B cell (primary cell): Measurements from ENCODE around the gene PSMA6. TPM values are rescaled to one million over a fixed set of nuclear protein-coding genes. Genes with fewer than 3 reads are reported as not detected.
A peak's percentile ranks its signal among the peaks of the same experiment; 100 is the strongest.

ENCODE experiments used
- ATAC-seq: fragments of 200-7000 bp; cut with Tn5 transposase; one replicate; pipeline ENCODE4 v1.10.0; 2021; ENCODE audit warnings: low read depth, mild to moderate bottlenecking, moderate number of reproducible peaks, moderate library complexity
- CTCF ChIA-PET: fragments of 350-600 bp; sonication (Branson Sonifier 250); formaldehyde crosslinking; loops from one replicate; lab custom pipeline; 2021; ENCODE audit warnings: antibody characterized with exemption, inconsistent platforms; lab: Charles Lee
- POLR2A ChIA-PET: fragments of 350-600 bp; sonication (Branson Sonifier 250); formaldehyde crosslinking; loops from one replicate; lab custom pipeline; 2021; ENCODE audit warnings: antibody characterized with exemption; lab: Charles Lee
- DNase-seq: peaks from one replicate; pipeline ENCODE4 v3.0.0; 2013
- H2AFZ ChIP-seq: 2 replicates; pipeline ENCODE4 v1.6.1; 2012; ENCODE audit warnings: mild to moderate bottlenecking, low read depth, low read length; ENCODE audit not compliant: insufficient read depth, poor library complexity, severe bottlenecking
- H3K27ac ChIP-seq, 2 donors: 1 replicate in 1 of 2; 2 replicates in 1 of 2; pipeline ENCODE4 v1.5.1; 2012 to 2013; ENCODE audit warnings: low read length in 2 of 2, mild to moderate bottlenecking in 2 of 2, moderate library complexity in 1 of 2
- H3K27me3 ChIP-seq, 4 experiments: fragments of 200-600 bp in 1 of 4; sonication (generic) in 1 of 4; replicated peaks in 1 of 4; 1 replicate in 2 of 4; 2 replicates in 2 of 4; pipeline versions ENCODE4 v1.6.1 to v1.7.0; 2013 to 2016; ENCODE audit warnings: low read length in 3 of 4, mild to moderate bottlenecking in 2 of 4, mixed read lengths in 1 of 4, moderate library complexity in 1 of 4; ENCODE audit not compliant: insufficient read depth in 4 of 4, control insufficient read depth in 3 of 4; ENCODE audit errors: control extremely low read depth in 1 of 4
- H3K36me3 ChIP-seq, 2 experiments: replicated peaks in 1 of 2; 1 replicate in 1 of 2; 2 replicates in 1 of 2; pipeline versions ENCODE4 v1.6.1 to v1.7.1; 2013; ENCODE audit warnings: low read length in 1 of 2; ENCODE audit not compliant: insufficient read depth in 2 of 2, control insufficient read depth in 1 of 2; ENCODE audit errors: control extremely low read depth in 1 of 2, extremely low read depth in 1 of 2
- H3K4me1 ChIP-seq, 2 donors: fragments of 200-600 bp in 1 of 2; sonication (generic) in 1 of 2; 1 replicate in 1 of 2; 2 replicates in 1 of 2; pipeline versions ENCODE4 v1.5.1 to v1.6.1; 2013 to 2017; ENCODE audit warnings: low read length in 2 of 2; ENCODE audit not compliant: control insufficient read depth in 2 of 2, insufficient read depth in 2 of 2
- H3K4me2 ChIP-seq: replicated peaks from 2 replicates; pipeline ENCODE3; 2012; ENCODE audit warnings: mild to moderate bottlenecking, low read depth, low read length; ENCODE audit not compliant: poor library complexity, severe bottlenecking
- H3K4me3 ChIP-seq, 5 experiments: fragments of 200-600 bp in 1 of 5; sonication (generic) in 1 of 5; 1 replicate in 3 of 5; 2 replicates in 2 of 5; pipeline versions ENCODE4 v1.5.1 to v1.7.0; 2011 to 2016; ENCODE audit warnings: low read length in 4 of 5, mild to moderate bottlenecking in 4 of 5, low read depth in 2 of 5, control low read depth in 1 of 5, moderate library complexity in 1 of 5; ENCODE audit not compliant: insufficient read depth in 1 of 5; ENCODE audit errors: control extremely low read depth in 1 of 5, extremely low read depth in 1 of 5
- H3K79me2 ChIP-seq: fragments of 200-600 bp; sonication (generic); one replicate; pipeline ENCODE4 v1.6.0; 2016; ENCODE audit warnings: low read length; ENCODE audit not compliant: control insufficient read depth, insufficient read depth
- H3K9ac ChIP-seq: fragments of 200-600 bp; sonication (generic); 2 replicates; pipeline ENCODE4 v1.6.1; 2017; ENCODE audit warnings: mild to moderate bottlenecking, low read length, moderate library complexity
- H3K9me3 ChIP-seq, 3 donors: one replicate each; pipeline versions ENCODE4 v1.6.1 to v1.7.1; 2013; ENCODE audit warnings: low read length in 2 of 3; ENCODE audit not compliant: control insufficient read depth in 2 of 3, insufficient read depth in 1 of 3; ENCODE audit errors: control extremely low read depth in 1 of 3
- H4K20me1 ChIP-seq: 2 replicates; pipeline ENCODE4 v1.6.0; 2012; ENCODE audit warnings: mild to moderate bottlenecking, low read length; ENCODE audit not compliant: insufficient read depth, control insufficient read depth, poor library complexity, severe bottlenecking
- H3K27ac Mint-ChIP-seq: one replicate; pipeline ENCODE4 v1.8.0; 2021; ENCODE audit warnings: mixed read lengths
- H3K27me3 Mint-ChIP-seq: one replicate; pipeline ENCODE4 v1.8.0; 2021; ENCODE audit warnings: mixed read lengths
- H3K4me1 Mint-ChIP-seq: one replicate; pipeline ENCODE4 v1.8.0; 2021; ENCODE audit warnings: mixed read lengths
- H3K4me3 Mint-ChIP-seq: one replicate; pipeline ENCODE4 v1.8.0; 2021; ENCODE audit warnings: mixed read lengths
- H3K9me3 Mint-ChIP-seq: one replicate; pipeline ENCODE4 v1.8.0; 2022; ENCODE audit warnings: mixed read lengths; ENCODE audit not compliant: insufficient read depth
- CTCF ChIP-seq: fragments of 200-600 bp; IDR thresholded peaks from one replicate; pipeline ENCODE4 v1.8.0; 2022; ENCODE audit warnings: antibody characterized with exemption, mild to moderate bottlenecking
- EZH2 ChIP-seq: IDR thresholded peaks from 2 replicates; pipeline ENCODE4 v1.6.1; 2012; ENCODE audit warnings: borderline replicate concordance, low read depth, mild to moderate bottlenecking, moderate library complexity, low read length; ENCODE audit not compliant: insufficient read depth, poor library complexity, severe bottlenecking
- WGBS: methylation state at CpG from one replicate; pipeline ENCODE4 v1.1.5; 2013; ENCODE audit warnings: missing lambda C conversion rate; ENCODE audit not compliant: insufficient coverage; 5-methylcytosine and 5-hydroxymethylcytosine counted together
- intact Hi-C: fragments of 100-400 bp; cut with micrococcal nuclease; formaldehyde crosslinking; loops from one replicate; pipeline ENCODE4 v1.10.0; 2022
- polyA plus RNA-seq: library from polyadenylated mRNA; depleted of rRNA; stranded (reverse); fragments of >200 nt; gene quantifications from 2 replicates; pipeline ENCODE4 v1.2.3, GENCODE V29; 2012
- total RNA-seq, 2 donors: library from RNA; stranded (reverse); fragments of 120-200 nt in 1 of 2; gene quantifications; 1 replicate in 1 of 2; 2 replicates in 1 of 2; pipeline versions ENCODE4 v1.2.3 to v1.2.4, GENCODE V29; 2013 to 2022

The PSMA6 gene
- total and polyA plus RNA-seq, 2 donors (not counting 1 experiment from before 2014, with no cell fraction given): 47.0 to 70.6 TPM

GRCh38 chr14:35351897-35352273, 59.7 kb downstream of the PSMA6 start:
- DNase-seq (no peak), ATAC-seq (no peak)
- H3K27ac Mint-ChIP-seq: no peak overlapping the region
- ChIA-PET POLR2A (no interaction called here), CTCF (no interaction called here)
- Histone ChIP-seq H3K9me3 (no peaks in the 10 kb centered on the region), H3K9ac (no peak overlapping the region), H3K36me3 (no peaks in the 10 kb centered on the region), H3K27me3 (no peaks in the 10 kb centered on the region), H3K27ac (no peak overlapping the region), H3K79me2 (no peaks in the 10 kb centered on the region), H3K4me1 (peaks cover 5 to 7% of the 10 kb centered on the region in 2 donors), H3K4me3 (no peak overlapping the region), H3K4me2 (no peak overlapping the region), H4K20me1 (no peaks in the 10 kb centered on the region), H2AFZ (peak overlapping the region; percentile 49)
- TF ChIP-seq EZH2: no peak
- TF ChIP-seq CTCF: no peak
- WGBS: 72% methylated on average over 4 of the region's 4 CpGs
- no peaks in the 10 kb centered on the region for H3K9me3 Mint-ChIP-seq
- no peak overlapping the region for H3K4me3 Mint-ChIP-seq
- H3K27me3 Mint-ChIP-seq: peaks cover 4% of the 10 kb centered on the region
- H3K4me1 Mint-ChIP-seq: peaks cover 3% of the 10 kb centered on the region
- intact Hi-C loops: no loop called here

GRCh38 chr14:35352274-35353233, 60.4 kb downstream of the PSMA6 start:
- Mint-ChIP-seq H3K9me3 (no peaks in the 10 kb centered on the region), H3K4me3 (no peak overlapping the region), H3K27ac (no peak overlapping the region), H3K27me3 (peaks cover 4% of the 10 kb centered on the region), H3K4me1 (peaks cover 3% of the 10 kb centered on the region)
- DNase-seq (no peak), ATAC-seq (no peak)
- Histone ChIP-seq H3K27ac (no peak overlapping the region), H3K4me3 (no peak overlapping the region), H3K36me3 (no peaks in the 10 kb centered on the region), H4K20me1 (no peaks in the 10 kb centered on the region), H3K27me3 (no peaks in the 10 kb centered on the region), H2AFZ (peak overlapping the region; percentile 49), H3K4me2 (peak overlapping the region; percentile 33), H3K79me2 (no peaks in the 10 kb centered on the region), H3K4me1 (peaks cover 5 to 7% of the 10 kb centered on the region in 2 donors), H3K9me3 (no peaks in the 10 kb centered on the region), H3K9ac (no peak overlapping the region)
- WGBS: 79% methylated on average over 10 of the region's 15 CpGs
- TF ChIP-seq EZH2: no peak
- no peak for TF ChIP-seq CTCF
- POLR2A ChIA-PET: no interaction called here
- intact Hi-C loops: no loop called here
- CTCF ChIA-PET: interaction anchor here (0.6 kb wide), 1 partner anchor 33 kb away, joined by 3 read pairs; no protein-coding TSS in a partner anchor
